HG02981 (cell line): ENCODE data around the gene C7orf33.

Experiments
- ATAC-seq: cut with Tn5 transposase; IDR thresholded peaks from one replicate; pipeline ENCODE4 v1.9.1; 2021; ENCODE audit warnings: mild to moderate bottlenecking, moderate library complexity; ENCODE audit not compliant: unreplicated experiment

C7orf33 gene

DNA sequence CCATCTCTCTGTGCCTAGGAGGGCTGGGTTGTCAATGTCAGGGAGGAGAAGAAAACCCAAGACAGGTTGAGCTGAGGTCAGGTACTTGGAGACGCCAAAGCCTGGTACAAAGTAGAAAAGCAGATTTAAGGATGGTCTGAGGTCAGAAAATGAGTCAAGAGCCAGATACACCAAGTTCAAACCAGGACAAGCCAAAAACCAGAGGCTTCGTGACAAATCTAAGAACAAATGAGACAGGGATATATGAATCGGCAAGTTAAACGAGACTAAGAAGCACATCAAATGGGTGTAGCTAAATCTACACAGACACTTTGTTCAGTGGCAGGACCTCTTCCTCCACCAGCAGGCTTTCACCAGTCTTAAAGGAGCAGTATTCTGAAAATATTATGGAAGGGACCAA is 34.2 kb downstream of the C7orf33 start:
- no peak for ATAC-seq

DNA sequence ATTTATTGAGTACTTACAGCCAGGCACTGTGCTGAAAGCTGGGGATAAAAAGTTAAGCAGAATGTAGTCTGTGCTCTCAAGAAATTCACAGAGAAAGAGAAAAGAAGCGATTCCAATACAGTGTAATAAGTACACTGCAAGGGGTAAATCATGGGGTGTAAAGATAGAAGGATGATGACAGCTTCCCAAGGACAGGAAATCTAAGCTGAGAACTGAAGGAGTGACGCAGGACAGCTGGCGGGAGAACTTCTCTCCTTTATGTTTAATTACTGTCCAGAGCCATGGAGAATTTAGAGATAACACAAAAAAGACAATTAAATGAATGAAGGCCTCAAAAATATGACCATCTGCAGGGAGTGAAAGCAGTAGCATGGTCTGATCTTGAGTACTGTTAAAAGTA is 34.8 kb downstream of the C7orf33 start:
- no peak for ATAC-seq

DNA sequence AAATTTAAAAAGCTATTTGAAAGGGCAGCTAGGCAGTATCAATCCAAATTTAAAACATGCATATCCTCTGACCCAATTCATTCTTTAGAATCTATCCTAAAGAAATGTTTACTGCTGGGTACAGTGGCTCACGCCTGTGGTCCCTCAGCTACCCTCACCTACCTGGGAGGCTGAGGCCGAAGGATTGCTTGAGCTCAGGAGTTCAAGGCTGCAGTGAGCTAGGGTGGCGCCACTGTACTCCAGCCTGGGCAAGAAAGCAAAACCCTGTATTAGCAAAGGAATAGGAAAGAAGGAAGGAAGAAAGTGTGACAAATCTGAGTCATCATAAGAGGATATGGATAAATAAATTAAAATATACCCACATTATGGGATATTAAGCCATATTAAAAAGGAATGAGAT is 36.3 kb downstream of the C7orf33 start:
- ATAC-seq = no peak

DNA sequence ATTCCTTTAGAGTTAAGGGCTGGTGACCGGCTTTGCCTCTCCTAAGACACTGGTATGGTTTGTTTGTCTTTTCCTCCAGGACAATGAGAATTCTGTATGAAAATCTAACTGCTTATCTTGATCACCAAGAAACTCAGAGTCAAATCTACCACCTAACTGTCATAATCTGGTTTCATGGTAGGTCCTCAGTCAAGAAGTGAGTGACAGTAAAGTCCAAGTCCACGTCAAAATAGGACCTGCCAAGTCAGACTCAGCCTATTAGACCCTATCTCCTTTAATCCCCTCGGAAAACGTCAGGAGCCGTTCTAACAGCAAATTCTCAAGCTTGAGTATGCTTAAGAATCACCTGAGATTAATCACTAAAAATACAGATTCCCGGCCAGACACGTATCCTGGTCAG is 37.4 kb downstream of the C7orf33 start:
- ATAC-seq = no peak

DNA sequence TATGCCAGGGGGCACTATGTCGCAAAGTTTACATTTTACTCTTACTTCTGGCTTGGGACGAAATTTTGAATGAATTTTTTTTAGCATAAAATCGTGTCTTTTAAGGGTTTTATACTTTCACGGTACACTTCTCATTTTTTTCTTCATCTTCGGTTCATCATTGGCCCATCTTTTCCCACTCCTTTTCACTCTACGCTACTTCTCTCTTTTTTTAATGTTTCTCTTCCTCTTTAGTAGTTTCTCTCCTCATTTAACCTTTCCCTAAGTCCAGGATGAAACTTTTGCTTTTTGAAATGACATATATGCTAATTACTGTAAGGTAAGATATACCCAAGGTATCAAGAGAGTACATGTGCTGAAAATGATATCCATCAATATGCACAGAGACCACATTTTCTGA is 39.5 kb downstream of the C7orf33 start:
- ATAC-seq = no peak

DNA sequence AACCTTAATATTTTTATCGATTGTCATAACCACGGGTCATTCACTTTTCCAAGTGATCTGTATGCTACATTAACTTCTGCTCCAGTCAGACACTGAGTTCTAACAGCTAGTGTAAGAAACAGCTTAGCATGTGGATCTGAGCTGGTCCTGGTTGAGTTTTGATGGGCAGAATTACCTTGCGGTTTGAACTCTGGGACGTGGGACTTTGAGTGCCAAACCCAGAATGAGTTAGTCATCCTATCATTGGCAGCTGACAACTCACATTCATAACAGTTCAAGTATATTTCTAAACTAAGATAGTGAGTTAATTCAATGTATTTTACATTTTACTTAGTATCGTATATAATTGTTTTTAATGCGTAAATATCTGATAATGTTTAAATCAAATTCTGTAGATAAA is 43.2 kb downstream of the C7orf33 start:
- ATAC-seq = no peak

DNA sequence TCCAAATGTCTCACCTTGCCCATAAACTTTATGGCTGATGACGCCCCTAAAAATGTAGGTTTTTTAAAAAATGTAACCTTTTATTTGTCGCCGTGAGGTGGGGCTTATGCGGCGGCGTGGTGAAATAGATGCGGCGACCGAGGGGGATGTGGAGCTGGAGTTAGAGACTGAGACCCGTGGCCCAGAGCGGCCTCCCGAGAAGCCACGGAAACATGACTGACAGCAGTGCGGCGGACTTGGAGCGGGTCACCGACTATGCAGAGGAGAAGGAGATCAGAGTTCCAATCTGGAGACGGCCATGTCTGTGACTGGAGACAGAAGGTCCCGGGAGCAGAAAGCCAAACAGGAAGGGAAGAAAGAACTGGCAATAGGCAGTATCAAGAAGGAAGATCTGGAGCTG is 46.5 kb downstream of the C7orf33 start:
- no peak for ATAC-seq

DNA sequence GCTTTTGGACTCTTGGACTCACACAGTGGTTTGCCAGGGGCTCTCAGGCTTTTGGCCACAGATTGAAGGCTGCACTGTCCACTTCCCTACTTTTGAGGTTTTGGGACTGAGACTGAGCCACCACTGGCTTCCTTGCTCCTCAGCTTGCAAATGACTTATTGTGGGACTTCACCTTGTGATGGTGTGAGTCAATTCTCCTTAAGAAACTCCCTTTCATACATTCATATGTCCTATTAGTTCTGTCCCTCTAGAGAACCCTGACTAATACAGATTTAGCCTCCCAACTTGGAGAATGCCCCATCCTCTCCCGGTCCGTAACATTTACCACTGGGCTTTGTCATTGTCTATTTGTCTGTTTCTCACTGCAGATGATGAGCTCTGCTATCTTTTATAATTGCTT is 55.3 kb downstream of the C7orf33 start:
- ATAC-seq = no peak

DNA sequence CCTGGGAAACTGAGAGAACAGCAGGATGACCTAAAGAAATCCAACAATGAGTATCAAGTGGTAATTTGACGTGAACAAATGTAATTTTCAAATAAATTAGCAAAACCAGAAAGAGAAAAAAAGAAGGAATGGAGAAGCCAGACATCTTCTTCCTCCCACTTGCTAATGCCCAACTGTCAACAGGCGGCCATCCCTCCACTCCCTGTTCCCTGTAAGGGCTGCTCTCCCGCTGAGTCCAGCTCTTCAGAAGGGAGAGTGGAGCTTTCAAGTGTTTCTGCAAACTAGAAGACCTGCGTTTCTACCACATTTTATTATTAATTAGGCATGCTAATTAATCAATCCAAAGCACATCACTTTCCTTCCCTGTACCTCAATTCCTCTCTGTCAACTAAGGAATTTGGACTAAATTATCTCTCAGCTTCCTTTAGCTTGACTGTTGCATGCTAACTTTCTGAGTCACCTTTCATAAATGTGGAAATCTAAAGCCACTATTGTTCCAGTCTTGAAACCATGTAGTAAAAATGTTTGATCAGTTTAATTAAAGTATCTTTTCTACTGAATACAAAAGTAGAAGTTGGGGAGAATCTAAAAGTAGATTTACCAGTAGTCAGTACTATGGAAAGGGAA is 59.8 kb downstream of the C7orf33 start:
- no peak for ATAC-seq

DNA sequence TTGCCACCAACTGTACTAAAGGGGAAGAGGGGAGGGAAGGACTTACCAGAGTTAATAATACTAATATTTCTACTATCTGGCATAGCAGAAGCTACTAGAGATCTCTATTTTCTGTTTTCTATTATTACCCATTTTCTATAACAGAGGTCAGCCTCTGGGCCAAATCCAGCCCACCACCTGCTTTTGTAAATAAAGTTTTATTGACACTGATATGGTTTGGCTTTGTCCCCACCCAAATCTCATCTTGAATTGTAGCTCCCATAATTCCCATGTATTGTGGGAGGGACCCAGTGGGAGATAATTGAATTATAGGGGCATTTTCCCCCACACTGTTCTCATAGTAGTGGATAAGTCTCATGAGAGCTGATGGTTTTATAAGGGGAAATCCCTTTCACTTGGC is 62.2 kb downstream of the C7orf33 start:
- ATAC-seq = no peak

DNA sequence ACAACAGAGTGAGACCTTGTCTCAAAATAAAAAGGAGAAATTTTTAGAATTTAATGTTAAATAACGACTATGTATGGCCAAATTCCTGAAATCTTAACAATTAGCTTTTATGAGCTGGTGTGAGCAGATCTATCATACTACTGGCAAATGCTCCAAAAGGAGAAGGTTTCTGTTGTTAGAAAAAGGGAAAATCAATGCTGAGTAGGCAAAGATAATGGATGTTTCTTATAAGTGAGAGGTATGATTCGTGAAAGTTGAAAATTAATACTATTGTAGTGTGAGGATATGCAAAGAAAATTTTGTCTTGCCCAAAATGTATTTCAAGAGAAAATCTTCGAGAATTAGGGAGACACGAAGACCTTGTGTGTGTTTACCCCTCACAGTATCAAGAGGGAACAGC is 67.4 kb downstream of the C7orf33 start:
- no peak for ATAC-seq

DNA sequence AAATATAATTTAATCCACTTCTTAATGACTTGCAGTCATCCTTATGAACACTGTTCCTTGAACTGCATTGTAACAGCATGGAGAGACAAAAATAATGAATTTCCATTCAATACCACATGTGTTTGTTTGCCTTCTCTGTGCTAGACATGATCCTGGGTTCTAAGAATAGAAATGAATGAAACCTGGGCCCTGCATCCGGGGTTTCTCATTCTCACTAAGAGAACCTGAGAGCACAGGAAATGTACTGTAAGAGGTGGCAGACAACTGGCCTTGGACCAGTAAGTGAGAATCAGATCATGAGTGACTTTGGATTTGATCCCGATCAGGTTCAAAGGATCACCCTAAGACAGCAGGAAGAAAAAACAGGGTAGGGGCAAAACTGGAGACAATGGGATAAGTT is 70.9 kb downstream of the C7orf33 start:
- no peak for ATAC-seq

DNA sequence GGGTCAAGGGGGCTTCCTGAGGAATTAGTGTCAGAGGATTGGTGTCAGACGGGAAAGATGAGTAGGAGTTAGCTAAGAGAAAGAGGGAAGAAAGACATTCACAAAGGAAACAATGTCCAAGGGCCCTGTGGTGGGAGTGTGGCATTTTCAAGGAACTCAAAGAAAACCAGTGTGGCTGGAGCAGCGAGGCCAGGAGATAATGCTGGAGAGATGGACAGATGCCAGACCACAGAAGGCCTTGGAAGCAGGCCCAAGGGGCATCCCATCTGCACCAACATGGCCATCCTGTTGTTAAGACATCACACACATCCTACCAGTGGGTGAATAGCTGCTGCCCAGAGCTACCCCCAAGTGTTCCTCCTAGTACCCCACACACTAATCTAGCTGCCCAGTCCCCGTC is 72.1 kb downstream of the C7orf33 start:
- no peak for ATAC-seq

DNA sequence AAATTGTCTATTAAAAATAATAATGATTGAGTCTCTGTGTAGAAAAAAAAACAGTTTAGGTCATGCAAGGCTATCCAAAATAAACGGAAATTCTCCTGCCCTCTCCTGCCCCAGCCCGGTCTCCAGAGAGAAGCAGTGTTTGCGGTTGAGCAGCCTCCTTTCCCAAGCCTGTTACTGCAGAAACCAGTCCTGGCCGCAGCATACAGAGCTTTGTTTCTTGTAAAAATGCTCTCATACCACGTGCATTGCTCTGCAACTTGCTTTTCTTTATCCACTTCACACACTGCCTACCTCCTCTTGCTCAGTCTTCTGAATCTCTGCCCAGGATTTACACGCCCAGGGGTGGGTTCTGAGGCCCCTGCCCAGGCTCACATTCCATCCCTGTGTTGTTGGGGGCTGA is 73.8 kb downstream of the C7orf33 start:
- ATAC-seq = no peak

DNA sequence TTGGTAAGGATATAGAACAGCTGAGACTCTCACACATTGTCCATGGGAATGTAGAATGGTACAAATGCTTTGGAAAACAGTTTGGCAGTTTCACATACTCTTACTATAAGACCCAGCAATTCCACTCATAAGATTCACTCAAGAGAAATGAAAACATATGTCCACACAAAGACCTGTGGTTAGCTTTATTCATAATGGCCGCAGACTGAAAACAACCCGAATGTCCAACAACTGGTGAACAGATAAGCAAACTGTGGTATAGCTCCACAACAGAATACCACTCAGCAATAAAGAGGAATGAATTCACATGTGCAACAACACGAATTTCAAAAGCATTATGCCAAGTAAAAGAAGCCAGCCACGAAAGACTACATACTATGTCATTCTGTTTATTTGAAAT is 74.7 kb downstream of the C7orf33 start:
- ATAC-seq = no peak
